ENCODE results near the gene TEX26.

The TEX26 gene

GRCh38 chr13:30932481-30933353 lies at the start of gene TEX26:
Gene TEX26 (plus strand): TSS chr13:30932656. CDS start chr13:30932716, 60 bp downstream.
- Histone ChIP-seq H3K4me2 (no peak within 1 kb of the TSS), H3K27me3 (ENCODE audit: insufficient read depth, low read depth) (no peaks in the 10 kb centered on the region), H4K20me1 (ENCODE audit: insufficient read depth) (no peaks in the 10 kb centered on the region), H3K79me2 (ENCODE audit: insufficient read depth, low read depth) (no peaks in the 10 kb centered on the region), H3K36me3 (ENCODE audit: insufficient read depth) (no peaks in the 10 kb centered on the region), H2AFZ (ENCODE audit: low read depth) (no peak within 1 kb of the TSS), H3K27ac (no peak within 1 kb of the TSS), H3K9ac (no peak within 1 kb of the TSS), H3K4me1 (ENCODE audit: low read depth, poor library complexity, severe bottlenecking) (no peaks in the 10 kb centered on the region), H3K4me3 (IDR thresholded peaks at IDR 0.05; ENCODE audit: insufficient read depth, low read depth, low read length) (no peak within 1 kb of the TSS)
- TF ChIP-seq, protein P1, sequence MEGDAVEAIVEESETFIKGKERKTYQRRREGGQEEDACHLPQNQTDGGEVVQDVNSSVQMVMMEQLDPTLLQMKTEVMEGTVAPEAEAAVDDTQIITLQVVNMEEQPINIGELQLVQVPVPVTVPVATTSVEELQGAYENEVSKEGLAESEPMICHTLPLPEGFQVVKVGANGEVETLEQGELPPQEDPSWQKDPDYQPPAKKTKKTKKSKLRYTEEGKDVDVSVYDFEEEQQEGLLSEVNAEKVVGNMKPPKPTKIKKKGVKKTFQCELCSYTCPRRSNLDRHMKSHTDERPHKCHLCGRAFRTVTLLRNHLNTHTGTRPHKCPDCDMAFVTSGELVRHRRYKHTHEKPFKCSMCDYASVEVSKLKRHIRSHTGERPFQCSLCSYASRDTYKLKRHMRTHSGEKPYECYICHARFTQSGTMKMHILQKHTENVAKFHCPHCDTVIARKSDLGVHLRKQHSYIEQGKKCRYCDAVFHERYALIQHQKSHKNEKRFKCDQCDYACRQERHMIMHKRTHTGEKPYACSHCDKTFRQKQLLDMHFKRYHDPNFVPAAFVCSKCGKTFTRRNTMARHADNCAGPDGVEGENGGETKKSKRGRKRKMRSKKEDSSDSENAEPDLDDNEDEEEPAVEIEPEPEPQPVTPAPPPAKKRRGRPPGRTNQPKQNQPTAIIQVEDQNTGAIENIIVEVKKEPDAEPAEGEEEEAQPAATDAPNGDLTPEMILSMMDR (conservative IDR thresholded peaks at IDR 0.05; ENCODE audit: low read depth, low read length), result no peak

- Histone ChIP-seq H3K4me1 (ENCODE audit: low read depth, poor library complexity, severe bottlenecking) (no peaks in the 10 kb centered on the region), H2AFZ (ENCODE audit: low read depth) (no peak overlapping the region), H3K27me3 (ENCODE audit: insufficient read depth, low read depth) (no peaks in the 10 kb centered on the region), H3K4me2 (no peak overlapping the region), H3K9ac (no peak overlapping the region), H3K36me3 (ENCODE audit: insufficient read depth) (no peaks in the 10 kb centered on the region), H3K79me2 (ENCODE audit: insufficient read depth, low read depth) (no peaks in the 10 kb centered on the region), H4K20me1 (ENCODE audit: insufficient read depth) (no peaks in the 10 kb centered on the region), H3K27ac (no peak overlapping the region), H3K4me3 (IDR thresholded peaks at IDR 0.05; ENCODE audit: insufficient read depth, low read depth, low read length) (no peak overlapping the region)
- TF ChIP-seq, protein P1 (conservative IDR thresholded peaks at IDR 0.05; ENCODE audit: low read depth, low read length), result no peak
Measured at GRCh38 chr13:30882996-30883766, 49.3 kb upstream of the TEX26 start.

GRCh38 chr13:30884543-30884942 lies 47.9 kb upstream of the TEX26 start:
- no peak overlapping the region for H3K27ac ChIP-seq
- TF ChIP-seq, protein P1 (conservative IDR thresholded peaks at IDR 0.05; ENCODE audit: low read depth, low read length), result no peak
- no peak overlapping the region for H3K4me3 ChIP-seq (IDR thresholded peaks at IDR 0.05; ENCODE audit: insufficient read depth, low read depth, low read length)
- H3K9ac ChIP-seq, result no peak overlapping the region
- no peaks in the 10 kb centered on the region for H3K79me2 ChIP-seq (ENCODE audit: insufficient read depth, low read depth)
- H3K27me3 ChIP-seq (ENCODE audit: insufficient read depth, low read depth), result no peaks in the 10 kb centered on the region
- H2AFZ ChIP-seq (ENCODE audit: low read depth), result no peak overlapping the region
- no peaks in the 10 kb centered on the region for H3K36me3 ChIP-seq (ENCODE audit: insufficient read depth)
- no peaks in the 10 kb centered on the region for H3K4me1 ChIP-seq (ENCODE audit: low read depth, poor library complexity, severe bottlenecking)
- H3K4me2 ChIP-seq, result no peak overlapping the region
- H4K20me1 ChIP-seq (ENCODE audit: insufficient read depth), result no peaks in the 10 kb centered on the region

- no peaks in the 10 kb centered on the region for H3K4me1 ChIP-seq (ENCODE audit: low read depth, poor library complexity, severe bottlenecking)
- H2AFZ ChIP-seq (ENCODE audit: low read depth), result no peak overlapping the region
- H3K36me3 ChIP-seq (ENCODE audit: insufficient read depth), result no peaks in the 10 kb centered on the region
- no peaks in the 10 kb centered on the region for H4K20me1 ChIP-seq (ENCODE audit: insufficient read depth)
- H3K79me2 ChIP-seq (ENCODE audit: insufficient read depth, low read depth), result no peaks in the 10 kb centered on the region
- H3K9ac ChIP-seq, result no peak overlapping the region
- no peak overlapping the region for H3K27ac ChIP-seq
- no peak overlapping the region for H3K4me2 ChIP-seq
- no peak overlapping the region for H3K4me3 ChIP-seq (IDR thresholded peaks at IDR 0.05; ENCODE audit: insufficient read depth, low read depth, low read length)
- no peaks in the 10 kb centered on the region for H3K27me3 ChIP-seq (ENCODE audit: insufficient read depth, low read depth)
- TF ChIP-seq, protein P1 (conservative IDR thresholded peaks at IDR 0.05; ENCODE audit: low read depth, low read length), result no peak
Measured at GRCh38 chr13:30889196-30889690, 43.2 kb upstream of the TEX26 start.

Data from KMS-11 (cell line).